Stimulated activated CD8-positive, alpha-beta memory T cell treated with anti-CD3 and anti-CD28 coated beads, Interleukin-12 subunit alpha, Interleukin-12 subunit beta, amount 100 ng/mL, for 1 hour (primary cell): Measurements from ENCODE around the gene SLC31A2.

Experiments used
- DNase-seq: peaks from one replicate; pipeline ENCODE4 v3.0.0-alpha.2; 2020; ENCODE audit warnings: low read depth

Gene SLC31A2

DNA sequence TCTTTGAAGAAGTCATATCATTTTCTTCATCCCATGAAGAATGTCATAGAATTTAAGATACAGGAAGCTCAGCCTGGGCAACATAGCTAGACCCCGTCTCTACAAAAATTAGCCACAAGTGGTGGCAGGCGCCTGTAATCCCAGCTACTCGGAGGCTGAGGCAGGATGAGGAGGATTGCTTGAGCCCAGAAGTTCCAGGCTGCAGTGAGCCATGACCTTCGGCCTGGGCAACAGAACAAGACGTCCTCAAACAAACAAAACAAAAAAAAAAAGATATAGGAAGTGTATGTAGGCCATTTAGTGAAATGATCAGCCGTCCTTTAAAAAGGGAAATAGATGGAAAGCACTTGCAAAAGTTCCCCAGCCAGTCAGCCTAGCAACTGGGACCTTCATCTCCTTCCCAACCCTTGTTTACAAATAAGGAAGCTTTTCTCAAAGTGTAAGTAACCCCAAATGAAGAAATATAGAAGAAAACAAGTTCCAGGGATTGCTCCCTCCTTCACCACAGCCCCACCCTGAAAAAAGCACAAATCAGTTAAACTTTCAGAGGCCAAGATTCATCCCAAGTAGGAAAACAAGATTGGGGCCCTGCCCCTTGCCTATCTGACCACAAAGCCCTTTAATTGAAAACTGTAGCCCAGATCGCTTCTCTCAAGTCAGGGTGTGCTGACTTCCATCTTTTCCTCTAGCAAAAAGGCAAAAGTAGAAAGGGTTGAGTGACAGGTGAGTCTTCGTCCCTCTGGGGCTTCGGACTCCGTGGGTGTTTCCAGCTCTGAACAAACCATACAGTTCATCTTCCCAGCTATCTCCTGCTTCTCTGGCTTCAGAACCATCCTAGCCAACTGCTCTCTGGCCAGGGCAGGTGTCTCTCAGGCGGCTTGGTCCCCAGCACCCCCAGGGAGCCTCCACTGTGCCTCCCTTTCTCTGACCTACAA, 1.2 kb downstream of the SLC31A2 start:
- no peak for DNase-seq

DNA sequence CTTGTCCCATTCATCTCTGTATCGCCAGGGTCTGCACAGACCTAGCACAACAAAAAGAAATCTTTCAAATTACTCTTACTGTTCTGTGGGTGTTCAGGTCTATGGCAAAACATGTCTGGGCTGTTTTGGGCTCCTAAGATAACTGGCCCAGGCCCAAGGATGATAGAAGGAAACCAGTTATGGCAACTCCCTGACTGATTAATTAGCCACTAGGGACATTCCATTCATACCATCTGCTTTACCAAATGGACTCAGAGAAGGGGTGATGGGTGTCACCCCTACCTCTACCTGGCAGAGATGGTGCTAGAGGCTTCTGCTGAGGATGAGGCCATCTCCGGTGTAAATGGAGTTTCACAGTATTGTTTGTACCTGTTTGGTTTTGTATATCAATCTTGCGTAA, 1.9 kb downstream of the SLC31A2 start:
- no peak for DNase-seq

DNA sequence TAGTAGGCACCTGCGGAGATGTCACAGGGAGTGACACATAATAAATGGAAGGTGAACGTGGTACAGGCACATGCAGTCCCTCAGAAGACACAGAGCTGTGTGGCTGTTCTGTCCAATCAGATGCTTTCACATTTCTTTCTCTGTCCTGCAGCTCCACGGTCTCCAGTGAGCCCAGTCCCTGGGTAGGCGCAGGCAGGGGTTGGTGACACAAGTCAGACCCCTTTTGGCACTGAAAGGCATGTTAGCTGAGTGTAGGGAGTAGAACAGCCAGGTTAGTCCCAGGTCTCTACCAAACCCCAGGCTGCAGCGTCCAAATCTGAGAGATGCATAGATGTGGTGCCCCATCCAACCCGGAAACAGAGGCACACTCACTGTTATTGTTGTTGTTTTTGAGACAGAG, 2.8 kb downstream of the SLC31A2 start:
- DNase-seq, result no peak

DNA sequence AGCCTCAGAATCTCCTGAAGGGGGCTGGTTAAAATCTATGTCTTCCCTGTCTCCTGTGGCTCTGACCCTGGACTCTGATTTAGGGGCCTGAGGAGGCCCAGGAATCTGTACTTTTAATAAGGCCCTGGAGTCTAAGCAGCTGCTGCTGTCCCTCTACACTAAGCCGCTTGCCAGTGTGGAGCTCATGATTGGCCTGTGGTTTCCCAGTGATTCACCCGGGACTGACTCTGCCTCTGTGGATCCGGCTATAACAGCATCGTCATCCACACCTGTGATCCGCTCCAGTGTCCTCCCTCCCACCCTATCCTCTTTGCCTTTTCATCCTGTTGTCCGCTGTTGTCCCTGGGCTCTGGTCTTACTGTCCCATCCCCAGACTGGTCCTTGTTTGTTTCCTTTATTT, 3.7 kb downstream of the SLC31A2 start:
- no peak for DNase-seq

DNA sequence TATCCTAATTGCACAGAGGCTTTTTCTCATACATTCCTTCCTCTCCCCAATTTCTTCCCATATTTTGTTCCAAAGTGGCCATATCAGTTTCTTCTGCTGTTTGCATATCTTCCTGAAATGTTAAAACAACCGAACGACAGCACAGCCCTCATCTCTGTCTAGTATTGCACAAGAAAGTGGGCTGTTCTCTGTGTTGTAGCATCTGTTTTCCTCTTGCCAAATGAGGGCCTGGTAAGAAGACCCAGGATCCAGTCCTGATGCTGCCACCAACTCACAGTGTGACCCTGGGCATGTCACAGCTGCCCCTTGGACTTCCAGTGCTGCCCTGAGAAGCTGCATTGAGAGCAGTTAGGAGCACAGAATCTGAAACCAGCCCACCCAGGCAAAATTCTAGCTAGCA, 4.1 kb downstream of the SLC31A2 start:
- DNase-seq, result no peak

DNA sequence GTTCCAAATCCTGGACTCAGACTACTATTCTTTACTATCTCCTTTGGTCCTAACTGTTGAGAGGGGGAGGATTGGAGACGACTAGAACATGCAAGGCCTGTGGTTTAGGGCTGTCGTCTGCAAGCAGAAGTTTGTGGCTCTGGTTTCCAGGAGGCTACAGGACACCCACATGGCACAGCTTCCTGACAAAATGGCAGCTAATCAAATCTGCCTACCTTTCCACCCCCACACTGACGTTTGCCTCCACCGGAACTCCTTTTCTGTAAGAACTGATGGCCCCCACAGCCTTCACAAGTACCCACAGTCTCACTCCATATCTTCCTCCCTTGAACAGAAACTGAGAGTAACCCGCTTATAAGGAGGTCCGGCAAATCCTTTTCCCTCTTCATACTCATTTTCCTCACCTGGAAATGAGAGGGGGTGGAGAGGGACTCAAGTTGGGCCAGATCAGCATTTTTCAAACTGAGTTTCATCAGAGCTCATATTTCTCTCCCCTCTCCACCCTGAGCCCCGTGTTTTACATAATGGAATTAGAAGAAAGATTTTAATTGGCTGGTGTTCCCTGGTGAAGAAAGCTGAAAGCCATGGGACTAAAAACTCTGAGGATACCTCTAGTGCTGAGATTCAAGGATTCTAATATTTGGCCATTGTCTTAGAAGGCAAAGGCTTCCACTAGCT, 5.2 kb downstream of the SLC31A2 start:
- DNase-seq, result no peak

DNA sequence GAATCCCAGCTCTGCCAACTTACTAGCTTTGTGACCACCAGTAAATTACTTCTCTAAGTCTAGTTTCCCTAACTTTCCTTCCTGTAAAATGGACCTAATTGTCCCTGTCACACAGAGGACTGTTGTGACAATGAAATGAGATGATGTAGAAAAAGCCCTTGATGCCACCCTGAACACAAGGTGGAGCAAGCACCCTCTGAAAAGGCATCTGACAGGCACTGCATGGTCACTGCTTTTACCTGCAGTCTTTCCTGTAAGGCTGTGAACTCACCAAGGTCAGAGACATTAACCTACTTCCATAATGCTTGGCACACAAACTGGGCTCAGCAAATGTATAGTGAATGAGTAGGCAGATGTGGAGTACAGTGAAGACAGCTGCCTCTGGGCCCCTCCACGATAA, 6.1 kb downstream of the SLC31A2 start:
- no peak for DNase-seq

DNA sequence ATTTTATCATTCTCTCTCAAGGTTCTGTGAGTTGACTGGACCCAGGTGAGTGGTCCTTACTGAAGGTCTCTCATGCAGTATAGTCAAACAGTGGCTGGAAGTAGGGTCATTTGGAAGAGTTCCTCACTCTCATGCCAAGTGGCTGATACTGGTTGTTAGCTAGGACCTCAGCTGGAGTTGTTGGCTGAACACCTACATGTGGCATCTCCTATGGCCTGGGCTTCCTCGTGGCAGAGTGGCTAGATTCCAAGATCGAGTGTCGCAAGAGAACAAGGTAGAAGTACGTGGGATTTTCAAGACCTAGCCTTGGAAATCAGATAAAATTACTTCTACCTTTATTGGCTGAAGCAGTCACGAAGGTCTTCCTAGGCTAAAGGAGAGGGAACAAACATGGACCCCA, 7.6 kb downstream of the SLC31A2 start:
- DNase-seq, result no peak

DNA sequence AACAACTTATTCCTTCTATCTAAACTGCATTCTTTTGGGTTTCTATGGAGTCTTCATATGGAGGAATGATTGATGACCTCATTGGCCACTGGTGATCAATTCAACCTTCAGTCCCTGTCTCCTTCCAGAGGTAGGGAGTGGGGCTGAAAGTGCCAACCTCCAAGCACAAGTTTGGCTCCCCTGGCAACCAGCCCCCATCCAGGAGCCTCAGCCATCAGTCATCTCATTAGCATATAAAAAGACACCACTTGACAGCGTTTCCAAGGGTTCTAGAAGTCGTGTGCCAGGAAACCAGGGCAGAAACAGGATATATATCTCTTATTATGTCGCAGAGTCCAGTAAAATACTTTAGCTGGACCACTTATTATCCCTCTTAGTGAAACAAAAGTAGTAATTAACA, 9.8 kb downstream of the SLC31A2 start:
- DNase-seq, result no peak

DNA sequence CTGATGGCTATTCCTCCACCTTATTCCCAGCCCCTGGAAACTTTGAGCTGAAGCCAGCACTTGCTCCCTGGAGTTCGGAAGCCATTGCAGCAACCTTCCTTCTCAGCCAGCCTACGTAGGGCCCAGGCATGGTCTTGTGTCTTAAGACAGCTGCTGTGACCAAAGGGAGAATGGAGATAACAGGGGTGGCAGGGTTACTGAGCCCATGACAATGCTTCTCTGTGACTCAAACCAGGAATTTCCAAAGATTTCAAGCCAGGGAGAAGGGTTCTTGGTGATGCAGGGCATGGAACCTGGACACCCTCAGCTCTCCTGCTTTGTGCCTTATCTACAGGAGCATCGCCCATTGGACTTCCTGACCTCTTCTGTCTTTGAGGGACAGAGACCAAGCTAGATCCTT, 12.2 kb downstream of the SLC31A2 start:
- no peak for DNase-seq

DNA sequence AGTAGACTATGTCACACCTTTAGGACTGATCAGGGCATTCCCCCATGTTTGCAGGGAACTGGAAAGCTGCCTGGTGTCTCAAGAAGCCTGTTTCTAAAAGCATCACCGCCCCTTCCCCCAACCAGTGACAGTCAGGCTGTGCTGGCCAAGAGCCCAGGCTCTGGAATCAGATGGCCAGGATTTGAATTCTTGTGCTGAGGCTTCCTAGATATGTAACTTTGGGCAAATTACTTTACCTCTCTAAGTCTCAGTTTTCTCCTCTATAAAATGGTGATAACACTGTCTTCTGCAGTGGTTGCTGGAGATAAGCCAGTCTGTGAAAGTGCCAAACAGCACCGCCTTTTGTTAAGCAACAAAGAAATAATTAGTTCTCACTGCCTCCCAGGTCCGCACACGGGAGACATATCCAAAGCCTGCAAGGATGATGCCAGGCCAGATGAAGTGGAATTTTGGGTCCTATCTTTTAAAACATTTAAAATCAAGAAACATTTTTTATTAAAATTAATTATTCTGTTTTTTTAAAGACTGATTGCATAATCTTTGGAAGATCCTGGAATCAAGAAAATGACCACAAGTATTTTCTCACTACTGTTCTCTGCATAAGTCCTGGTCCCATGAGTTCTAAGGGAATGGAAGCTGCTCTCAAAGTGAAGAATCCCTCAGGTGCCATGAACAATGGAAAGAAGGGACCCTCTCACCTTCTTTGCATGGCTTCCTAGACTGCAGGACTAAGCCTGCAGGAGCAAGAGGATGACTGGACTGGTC, 13.9 kb downstream of the SLC31A2 start:
- no peak for DNase-seq

DNA sequence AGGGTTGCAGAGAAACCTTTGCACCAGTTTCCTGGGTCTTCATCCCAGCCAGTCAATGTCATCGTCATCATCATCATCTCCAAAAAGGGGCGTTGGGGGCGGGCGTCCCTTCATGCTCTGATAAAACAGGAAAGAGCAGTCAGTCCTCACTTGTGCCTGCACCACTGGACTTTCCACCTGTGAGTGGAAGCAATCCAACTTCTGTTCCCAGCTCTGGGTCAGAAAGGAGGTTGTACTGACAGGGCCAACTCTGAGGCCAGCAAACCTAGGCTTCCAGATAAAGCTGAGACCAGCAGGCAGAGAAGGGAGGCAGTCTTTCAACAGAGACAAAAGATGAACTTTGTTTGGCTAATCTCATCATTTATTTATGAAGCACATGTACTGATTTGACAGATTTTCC, 15.2 kb downstream of the SLC31A2 start:
- DNase-seq, result no peak

DNA sequence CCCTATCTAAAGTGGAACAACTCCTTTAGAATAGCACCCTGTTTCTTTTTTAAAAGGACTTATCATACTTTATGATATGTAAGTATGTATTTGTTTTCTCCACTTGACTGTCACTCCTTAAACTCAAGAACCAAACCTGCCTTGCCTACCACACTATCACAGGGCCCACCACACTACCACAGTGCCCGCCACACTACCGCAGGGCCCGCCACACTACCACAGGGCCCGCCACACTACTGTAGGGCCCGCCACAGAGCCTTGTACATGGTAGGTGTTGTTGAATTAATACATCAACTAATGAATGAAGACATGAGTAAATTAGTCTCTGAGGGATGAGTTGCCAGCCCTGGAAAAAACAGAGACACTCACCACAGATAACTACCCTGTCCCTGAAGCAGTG, 18.0 kb downstream of the SLC31A2 start:
- no peak for DNase-seq

DNA sequence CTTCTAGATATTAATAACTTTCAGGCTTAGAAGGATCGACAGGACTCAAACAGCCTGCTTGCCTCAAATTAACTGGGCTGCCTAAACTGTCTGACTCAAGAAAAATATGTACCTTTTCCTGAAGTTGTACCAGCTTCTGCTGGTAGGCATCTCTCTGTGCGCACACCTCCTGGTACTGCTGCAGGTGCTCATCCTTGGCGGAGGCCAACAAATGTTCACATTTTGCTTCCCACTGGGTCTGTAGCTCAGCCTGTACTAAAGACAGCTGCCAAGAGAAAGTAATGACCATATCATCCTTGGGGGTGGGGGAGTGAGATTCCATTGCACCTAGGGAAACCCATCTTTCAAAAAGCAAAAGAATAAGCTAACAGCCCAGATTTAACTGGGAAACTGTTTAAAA, 22.5 kb downstream of the SLC31A2 start:
- no peak for DNase-seq

DNA sequence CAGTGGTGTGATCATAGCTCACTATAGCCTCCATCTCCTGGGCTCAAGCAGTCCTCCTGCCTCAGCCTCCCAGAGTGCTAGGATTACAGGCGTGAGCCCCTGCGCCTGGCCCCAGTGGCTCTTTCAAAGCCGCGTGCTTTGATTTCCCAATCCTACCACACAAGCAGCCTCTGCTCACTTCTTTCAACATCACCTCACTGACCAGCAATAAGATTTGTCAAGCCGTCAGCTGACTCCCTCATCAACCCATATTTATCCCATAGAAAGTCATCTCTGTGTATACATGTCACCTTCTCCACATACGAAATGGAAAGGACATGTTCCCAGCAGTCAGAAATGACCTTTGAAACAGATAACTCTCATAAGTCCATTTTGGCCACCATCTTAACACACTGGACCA, 26.0 kb downstream of the SLC31A2 start:
- DNase-seq, result no peak

DNA sequence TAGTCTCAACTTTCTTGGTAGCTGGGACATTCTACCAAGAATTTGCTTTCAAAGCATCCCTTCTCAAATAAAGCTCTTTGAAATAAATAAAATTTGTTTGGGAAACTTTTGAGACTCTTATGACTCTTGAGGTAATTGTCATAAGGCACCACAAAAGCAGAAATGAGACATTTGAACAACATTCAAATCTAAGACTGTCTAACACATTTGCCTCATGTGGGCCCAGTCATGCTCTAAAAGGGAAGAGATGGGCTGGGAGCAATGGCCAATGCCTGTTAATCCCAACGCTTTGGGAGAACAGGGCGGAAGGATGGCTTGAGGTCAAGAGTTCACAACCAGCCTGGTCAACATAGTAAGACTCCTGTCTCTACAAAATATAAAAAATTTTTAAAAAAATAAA, 26.4 kb downstream of the SLC31A2 start:
- DNase-seq, result no peak

DNA sequence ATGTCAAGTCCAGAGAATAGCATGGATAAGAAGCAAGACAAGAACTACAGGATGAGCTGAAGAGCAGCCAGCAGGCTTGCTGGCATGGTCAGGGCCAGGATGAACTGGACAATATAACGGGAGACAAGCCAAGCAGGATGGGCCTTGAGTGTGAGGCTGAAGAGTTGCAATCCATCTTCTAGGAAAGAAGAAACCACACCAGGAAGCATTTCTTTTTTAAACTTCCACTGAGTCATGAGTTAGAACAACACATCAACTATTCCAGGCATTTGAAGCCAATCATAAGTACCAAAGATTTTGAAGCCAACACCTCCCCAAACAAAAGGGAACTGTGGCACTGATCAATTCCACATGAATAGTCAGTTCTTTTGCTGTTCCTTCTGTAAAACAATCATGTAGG, 27.3 kb downstream of the SLC31A2 start:
- DNase-seq, result no peak

DNA sequence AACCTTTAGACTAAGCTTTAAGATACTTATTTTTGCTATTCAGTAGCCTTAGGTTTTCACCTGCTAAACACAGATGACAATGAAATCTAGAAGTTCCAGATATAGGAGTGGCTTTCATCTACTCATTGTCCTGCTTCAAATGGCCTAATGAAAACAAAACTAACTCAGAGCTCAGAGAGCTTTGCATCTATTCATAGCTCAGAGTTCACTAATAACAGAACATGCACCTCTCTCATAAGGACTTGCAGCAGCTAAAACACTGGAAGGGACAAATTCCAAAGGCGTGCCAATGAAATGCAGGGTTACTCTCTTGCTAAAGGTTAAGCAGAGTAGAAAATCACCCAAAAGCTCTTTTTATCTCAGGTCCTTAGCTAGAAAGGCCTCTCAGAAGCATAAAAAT, 29.0 kb downstream of the SLC31A2 start:
- DNase-seq, result no peak

DNA sequence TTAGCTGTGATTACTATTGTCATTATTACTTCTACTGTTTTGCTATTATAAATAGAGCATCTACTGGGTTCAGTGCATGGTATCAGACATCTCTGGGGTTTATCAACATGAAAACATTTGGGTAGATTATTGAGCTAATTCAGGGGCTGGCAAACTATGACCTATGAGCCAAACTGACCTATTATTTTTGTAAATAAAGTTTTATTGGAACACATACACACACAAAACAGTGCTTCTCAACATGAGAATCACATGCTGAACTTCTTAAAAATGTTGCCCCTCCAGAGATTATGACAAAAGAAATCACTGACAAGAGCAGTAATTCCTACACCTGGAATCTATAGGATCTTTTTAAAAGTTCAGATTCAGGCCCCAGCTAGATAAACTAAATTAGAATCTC, 30.4 kb downstream of the SLC31A2 start:
- no peak for DNase-seq

DNA sequence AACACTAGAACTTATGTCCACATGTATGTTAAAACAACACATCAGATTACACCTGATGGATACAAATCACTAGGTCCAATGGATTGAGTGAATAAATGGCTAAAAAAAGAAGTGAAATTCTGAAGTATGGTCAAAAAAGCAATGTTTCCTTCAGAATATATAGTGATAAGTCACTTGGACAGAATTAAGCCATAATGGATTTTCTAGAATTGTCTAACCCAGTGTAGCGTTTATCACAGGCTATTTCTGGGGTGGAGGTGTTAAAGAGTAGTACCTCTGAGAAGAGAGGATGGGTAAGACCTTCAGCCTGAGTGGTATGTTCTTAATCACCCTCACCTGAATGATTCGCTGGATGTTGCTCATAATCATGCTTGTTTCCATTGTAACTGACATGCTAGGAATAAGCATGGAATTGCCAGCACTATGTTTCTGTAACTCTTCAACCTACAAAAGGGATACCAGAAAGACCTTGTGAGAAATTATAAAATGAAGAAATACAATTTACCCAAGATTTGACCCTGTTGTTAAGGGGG, 33.2 kb downstream of the SLC31A2 start:
- no peak for DNase-seq

DNA sequence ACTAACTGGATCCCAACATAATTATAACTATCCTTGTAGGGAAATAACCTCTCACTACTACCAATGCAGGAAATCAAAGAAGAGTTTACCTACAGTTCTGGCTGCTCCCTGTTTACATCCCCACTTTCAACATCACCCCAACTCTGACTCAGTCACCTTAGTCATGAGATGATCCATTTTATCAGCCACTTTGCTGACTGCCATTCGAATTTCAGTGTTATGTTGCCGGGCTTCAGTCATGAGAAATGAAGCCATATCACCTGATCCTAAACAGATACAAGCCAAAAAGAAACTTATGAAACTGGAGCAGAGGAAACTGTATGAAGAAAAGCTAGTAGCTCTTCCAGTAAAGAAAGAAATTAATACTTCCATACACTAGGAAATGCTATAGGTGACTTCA, 33.7 kb downstream of the SLC31A2 start:
- DNase-seq, result no peak

DNA sequence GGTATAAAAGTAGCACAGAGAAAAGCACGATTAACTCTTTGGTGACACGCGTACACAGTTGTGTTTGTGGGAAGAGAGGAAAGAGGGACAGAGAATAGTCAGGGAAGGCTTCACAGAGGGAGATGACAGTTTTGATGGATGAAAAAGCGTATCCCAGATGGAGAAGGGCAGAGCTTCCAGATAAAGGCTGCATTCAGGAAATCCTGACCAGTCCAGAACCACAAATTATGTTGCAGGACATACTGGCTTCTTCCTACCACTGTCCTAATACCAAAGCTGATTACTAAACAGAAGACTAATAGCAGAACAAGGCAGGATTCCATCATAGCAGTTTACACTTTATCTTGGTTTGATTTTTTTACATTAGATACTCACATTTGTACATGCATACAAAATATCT, 34.5 kb downstream of the SLC31A2 start:
- no peak for DNase-seq
